HG03439 (cell line): ENCODE data around the gene SUGP1.

Experiments used
- ATAC-seq: cut with Tn5 transposase; IDR thresholded peaks from one replicate; pipeline ENCODE4 v1.9.1; 2021; ENCODE audit warnings: mild to moderate bottlenecking, moderate library complexity; ENCODE audit not compliant: unreplicated experiment

SUGP1 gene

DNA sequence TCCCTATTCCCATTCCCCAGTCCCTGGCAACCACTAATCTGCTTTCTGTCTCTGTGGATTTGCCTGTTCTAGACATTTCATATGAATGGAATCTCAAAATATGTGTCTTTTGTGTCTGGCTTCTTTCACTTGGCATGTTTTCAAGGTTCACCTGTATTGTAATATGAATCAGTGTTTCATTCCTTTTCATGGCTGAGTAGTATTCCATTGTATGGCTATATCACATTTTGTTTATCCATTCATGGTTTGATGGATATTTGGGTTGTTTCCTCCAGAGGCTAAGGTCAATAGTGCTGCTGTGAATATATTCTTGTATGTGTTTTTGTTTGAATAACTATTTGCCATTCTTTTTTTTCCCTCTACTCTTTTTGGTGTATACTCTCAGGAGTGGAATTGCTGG, 84.1 kb downstream of the SUGP1 start:
- no peak for ATAC-seq

DNA sequence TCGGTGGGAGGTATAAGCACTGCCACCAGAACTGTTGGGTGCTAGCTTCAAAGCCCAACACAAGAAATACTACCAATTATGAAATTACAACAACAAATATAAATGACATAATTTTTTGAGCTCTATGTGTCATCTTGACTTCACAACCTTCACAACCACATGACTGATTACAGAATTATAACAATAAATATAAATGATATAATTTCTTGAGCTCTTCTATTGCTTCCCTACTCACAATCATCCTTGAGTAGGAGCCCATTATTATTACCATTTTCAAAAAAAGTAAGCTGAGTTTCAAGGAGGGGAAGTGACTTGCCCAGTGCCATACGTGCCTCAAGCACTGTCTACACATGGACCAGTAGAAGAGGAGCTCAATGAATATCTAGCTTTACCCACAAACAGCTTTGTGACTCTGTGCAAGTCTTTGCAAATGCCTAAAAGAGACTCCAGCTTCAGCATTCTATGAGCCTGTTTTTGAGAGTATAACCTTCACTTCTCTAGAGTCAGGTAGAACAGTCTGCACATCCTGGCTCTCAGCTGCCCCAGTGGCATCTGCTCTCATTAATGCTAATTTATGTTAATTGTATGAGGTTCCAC, 86.0 kb downstream of the SUGP1 start:
- ATAC-seq, result no peak

DNA sequence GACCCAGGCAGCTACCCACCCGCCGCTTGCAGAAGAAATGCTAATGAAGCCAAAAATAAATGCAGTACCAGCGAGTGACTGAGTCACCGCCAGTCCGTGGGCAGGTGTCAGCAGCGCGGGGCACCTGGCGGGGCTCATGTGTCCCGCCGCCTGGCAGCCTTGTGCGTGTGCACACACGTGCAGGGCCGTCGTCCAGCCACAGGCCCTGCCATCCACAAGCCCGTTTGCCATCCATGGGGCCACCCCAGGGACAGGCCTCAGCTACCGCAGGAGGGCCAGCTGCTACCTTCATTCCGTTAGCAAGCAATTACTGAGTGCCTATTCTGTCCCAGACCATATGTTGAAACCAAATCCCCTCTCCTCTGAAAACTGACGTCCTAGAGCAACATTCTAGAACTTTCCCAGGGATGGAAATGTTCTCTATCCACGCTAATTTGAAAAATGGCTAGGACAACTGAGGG, 88.0 kb downstream of the SUGP1 start:
- no peak for ATAC-seq

DNA sequence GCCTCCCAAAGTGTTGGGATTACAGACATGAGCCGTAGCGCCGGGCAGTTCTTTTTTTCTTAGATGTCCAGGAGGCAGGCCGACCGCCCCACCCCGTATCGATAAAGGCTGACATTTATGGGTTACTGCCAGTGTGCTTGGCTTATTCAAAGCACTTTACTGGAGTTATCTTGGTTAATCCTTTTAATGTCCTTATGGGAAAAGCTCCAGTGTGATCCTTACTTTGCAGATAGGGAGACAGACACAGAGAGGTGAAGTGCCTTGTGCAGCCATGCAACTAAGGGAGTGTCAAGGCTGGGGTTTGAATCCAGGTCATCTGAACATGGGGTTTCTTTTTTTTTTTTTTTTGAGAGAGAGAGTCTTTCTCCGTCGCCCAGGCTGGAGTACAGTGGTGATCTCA, 89.3 kb downstream of the SUGP1 start:
- ATAC-seq, result no peak

DNA sequence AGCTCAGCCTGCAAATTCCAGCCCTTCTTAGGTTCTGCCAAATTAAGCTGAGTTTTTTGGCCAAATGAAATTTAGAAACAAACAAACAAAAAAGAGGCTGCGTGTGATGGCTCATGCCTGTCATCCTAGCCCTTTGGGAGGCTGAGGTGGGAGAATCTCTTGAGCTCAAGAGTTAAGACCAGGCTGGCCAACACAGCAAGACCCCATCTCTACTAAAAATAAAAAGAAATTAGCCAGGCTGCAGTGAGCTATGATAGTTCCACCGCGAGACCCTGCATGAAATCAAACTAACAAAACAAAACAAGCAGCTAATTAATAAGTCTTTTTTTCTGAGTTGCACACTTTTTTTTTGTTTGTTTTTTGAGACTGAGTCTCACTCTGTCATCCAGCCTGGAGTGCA, 90.6 kb downstream of the SUGP1 start:
- ATAC-seq, result no peak

DNA sequence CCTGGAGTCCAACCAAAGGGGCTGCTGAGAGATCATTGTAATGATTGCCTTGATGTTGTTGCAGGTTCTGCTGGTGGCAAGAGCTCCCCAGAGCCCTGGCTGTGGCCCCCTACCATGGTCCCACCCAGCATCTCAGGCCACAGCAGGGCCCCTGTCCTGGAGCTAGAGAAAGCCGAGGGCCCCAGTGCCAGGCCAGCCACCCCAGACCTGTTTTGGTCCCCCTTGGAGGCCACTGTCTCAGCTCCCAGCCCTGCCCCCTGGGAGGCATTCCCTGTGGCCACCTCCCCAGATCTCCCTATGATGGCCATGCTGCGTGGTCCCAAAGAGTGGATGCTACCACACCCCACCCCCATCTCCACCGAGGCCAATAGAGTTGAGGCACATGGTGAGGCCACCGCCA, 93.1 kb downstream of the SUGP1 start:
- no peak for ATAC-seq

DNA sequence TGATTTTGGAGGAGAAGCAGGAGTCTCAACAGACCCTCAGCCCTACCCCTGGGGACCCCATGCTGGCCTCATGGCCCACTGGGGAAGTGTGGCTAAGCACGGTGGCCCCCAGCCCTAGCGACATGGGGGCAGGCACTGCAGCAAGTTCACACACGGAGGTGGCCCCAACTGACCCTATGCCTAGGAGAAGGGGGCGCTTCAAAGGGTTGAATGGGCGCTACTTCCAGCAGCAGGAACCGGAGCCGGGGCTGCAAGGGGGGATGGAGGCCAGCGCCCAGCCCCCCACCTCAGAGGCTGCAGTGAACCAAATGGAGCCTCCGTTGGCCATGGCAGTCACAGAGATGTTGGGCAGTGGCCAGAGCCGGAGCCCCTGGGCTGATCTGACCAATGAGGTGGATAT, 93.6 kb downstream of the SUGP1 start:
- ATAC-seq, result no peak

DNA sequence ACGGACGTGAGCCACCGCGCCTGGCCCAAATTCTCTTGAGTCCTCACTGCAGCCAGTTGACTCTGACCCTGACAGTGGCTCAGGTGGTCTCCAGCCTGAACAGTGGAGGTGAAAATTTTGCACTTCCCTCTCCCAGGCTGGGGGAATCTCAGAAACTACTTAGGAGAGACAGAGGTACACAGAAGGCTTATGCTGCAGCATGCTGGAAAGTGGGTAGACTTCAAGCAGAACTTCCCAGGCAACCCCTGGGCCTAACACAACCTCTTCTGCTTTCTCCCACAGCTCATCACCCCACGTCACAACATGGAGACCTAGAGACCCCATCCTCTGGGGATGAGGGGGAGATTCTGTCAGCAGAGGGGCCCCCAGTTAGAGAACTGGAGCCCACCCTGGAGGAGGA, 94.1 kb downstream of the SUGP1 start:
- no peak for ATAC-seq
